Activated naive CD4-positive, alpha-beta T cell treated with anti-CD3 and anti-CD28 coated beads, Interleukin-2, amount 10 ng/mL, durations not matched to agents 7 days and 5 days (primary cell): ENCODE results near the gene SAMM50.

Source experiments
- CTCF ChIA-PET: fragments of 350-600 bp; sonication (Branson Sonifier 250); formaldehyde crosslinking; loops from one replicate; lab custom pipeline; 2021; ENCODE audit warnings: antibody characterized with exemption; lab: Charles Lee
- DNase-seq: peaks from one replicate; pipeline ENCODE4 v3.0.0-alpha.2; 2020
- H3K27ac Mint-ChIP-seq: one replicate; pipeline ENCODE4 v1.8.0; 2021; ENCODE audit warnings: mild to moderate bottlenecking, moderate library complexity, mixed read lengths
- H3K27me3 Mint-ChIP-seq: one replicate; pipeline ENCODE4 v1.8.0; 2021; ENCODE audit warnings: mild to moderate bottlenecking, mixed read lengths
- H3K36me3 Mint-ChIP-seq: one replicate; pipeline ENCODE4 v1.8.0; 2021; ENCODE audit warnings: mixed read lengths
- H3K4me1 Mint-ChIP-seq: one replicate; pipeline ENCODE4 v1.8.0; 2021; ENCODE audit warnings: mixed read lengths
- H3K4me3 Mint-ChIP-seq: one replicate; pipeline ENCODE4 v1.8.0; 2021; ENCODE audit warnings: mild to moderate bottlenecking, moderate library complexity, mixed read lengths
- H3K9me3 Mint-ChIP-seq: one replicate; pipeline ENCODE4 v1.8.0; 2021; ENCODE audit warnings: mixed read lengths

SAMM50 gene

DNA sequence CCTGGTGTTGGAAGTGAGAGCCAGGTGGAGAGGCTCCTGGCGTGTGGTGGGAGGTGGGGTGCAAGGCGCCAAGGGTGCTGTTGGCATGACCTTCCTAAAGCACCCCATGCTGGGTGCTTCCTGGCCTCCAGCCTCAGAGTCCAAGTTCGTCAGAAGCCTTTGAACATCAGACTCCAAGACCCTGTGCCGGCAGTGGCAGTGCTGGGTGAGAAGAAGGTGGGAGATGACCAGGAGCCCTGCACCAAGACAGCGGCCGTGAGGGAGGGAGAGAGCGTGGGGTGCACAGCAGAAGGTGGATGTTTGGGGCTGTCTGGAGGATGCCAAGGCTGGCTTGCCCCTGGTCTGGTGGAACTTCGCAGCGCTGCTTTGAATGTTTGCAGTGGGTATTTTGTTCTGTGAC lies 39.2 kb downstream of the SAMM50 start:
- Mint-ChIP-seq H3K27ac (peak overlapping the region; percentile 67), H3K4me1 (peaks cover 33% of the 10 kb centered on the region), H3K36me3 (peaks cover 61% of the 10 kb centered on the region), H3K27me3 (no peaks in the 10 kb centered on the region), H3K9me3 (no peaks in the 10 kb centered on the region), H3K4me3 (peak overlapping the region; percentile 8)
- CTCF ChIA-PET: interaction anchor here (0.9 to 5.2 kb wide), 10 partner anchors 17 to 631 kb away, joined by 3 to 168 read pairs (median 5); partner anchors contain the start of gene PARVG
- no peak for DNase-seq

DNA sequence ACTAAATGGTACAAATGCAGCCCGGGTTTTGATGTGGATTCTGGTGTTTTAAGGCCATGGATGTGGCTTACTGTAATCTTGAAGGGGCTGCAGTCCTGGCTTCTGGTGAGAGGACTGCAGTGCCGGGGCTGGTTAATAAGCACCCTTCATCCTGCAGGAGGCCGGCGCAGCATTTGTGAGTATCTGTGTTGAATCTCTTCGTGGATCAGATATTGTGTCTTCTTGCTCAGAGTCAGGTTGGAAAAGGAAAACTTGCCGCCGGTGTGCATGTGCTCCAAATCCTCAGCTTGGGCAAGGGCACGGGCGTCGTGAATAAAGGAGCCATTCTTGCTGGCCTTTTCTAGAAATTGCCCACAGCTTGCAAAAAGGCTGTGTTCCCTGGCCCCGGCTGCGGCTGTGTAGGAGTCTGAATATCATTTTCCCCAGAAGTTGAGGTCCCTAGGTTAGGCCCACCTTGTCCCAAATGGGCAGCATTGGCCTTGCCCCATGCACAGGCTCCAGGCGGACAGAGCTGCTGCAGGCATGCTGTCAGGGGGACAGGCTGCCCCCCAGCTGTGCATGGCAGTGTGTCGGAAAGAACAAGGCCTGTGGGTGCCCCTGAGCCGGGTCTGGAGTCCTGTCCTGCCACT lies 39.9 kb downstream of the SAMM50 start:
- Mint-ChIP-seq H3K36me3 (peaks cover 59% of the 10 kb centered on the region), H3K9me3 (no peaks in the 10 kb centered on the region), H3K27me3 (no peaks in the 10 kb centered on the region), H3K4me1 (peaks cover 33% of the 10 kb centered on the region), H3K27ac (peak overlapping the region; percentile 67), H3K4me3 (peak overlapping the region; percentile 83)
- DNase-seq: no peak
- CTCF ChIA-PET: interaction anchor here (0.9 to 5.2 kb wide), 6 partner anchors 13 to 631 kb away, joined by 3 to 168 read pairs (median 3); no protein-coding TSS in a partner anchor

DNA sequence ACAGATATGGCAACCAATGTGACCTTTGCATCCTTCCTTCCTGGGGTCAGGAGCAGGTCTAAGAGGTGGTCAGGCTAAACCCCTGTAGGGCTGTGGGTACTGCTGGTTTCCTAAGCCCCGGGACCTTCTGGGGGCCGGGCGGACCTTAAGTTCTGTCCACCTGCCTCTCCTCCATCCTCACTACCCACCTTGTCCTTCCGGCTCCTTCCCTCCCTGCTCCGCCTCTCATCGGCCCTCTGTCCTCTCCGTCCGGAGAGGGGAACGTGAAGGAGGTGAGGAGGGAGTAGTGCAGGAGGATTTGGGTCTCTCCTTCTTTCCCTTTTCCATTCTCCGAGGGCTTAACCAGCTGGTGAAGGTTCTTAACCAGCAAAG lies 40.5 kb downstream of the SAMM50 start:
- H3K4me3 Mint-ChIP-seq: peak overlapping the region; percentile 83
- H3K27me3 Mint-ChIP-seq: no peaks in the 10 kb centered on the region
- CTCF ChIA-PET: interaction anchor here (0.9 to 5.2 kb wide), 4 partner anchors 13 to 572 kb away, joined by 3 to 168 read pairs (median 3); no protein-coding TSS in a partner anchor
- H3K4me1 Mint-ChIP-seq: peaks cover 33% of the 10 kb centered on the region
- peak overlapping the region; percentile 85 for H3K27ac Mint-ChIP-seq
- peaks cover 56% of the 10 kb centered on the region for H3K36me3 Mint-ChIP-seq
- no peaks in the 10 kb centered on the region for H3K9me3 Mint-ChIP-seq
- no peak for DNase-seq

DNA sequence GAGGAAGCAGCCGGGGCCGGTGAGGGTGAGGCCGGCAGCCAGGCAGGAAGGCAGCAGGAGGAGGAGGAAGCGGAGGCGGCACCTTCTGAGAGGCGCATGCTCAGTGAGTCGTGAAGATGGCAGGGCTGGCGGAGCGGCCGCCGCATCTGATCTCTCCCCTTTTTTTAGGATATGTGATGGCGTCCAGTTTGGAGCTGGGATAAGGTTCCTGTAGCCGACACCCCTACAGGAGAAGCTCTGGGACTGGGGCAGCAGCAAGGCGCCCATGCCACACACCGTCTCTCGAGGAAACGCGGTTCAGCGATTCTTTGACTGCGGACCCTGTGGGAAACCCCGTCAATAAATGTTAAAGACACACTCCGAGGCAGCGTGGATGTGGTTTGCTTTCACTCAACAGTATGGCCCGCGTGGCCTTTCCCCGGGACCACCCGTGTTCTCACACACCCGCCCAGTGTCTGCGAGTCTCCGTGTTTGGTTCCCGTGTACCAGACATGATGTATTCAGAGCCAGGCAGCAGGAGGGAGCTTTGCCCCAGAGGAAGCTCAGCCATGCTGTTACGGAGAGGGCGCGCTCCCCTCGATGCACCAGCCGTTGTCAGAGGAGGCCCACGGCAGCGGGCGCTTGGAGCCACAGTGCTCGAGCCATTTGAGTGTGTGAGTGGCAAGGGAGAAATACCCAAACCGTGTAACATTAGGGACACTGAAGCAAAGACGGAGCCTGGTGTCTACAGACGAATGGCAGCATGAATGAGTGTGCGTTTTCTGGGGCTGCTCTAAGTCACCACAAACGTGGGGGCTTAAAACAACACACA lies 41.1 kb downstream of the SAMM50 start:
- Mint-ChIP-seq H3K4me3 (peak overlapping the region; percentile 83), H3K27ac (peak overlapping the region; percentile 85), H3K9me3 (no peaks in the 10 kb centered on the region), H3K36me3 (peaks cover 53% of the 10 kb centered on the region), H3K27me3 (no peaks in the 10 kb centered on the region), H3K4me1 (peaks cover 33% of the 10 kb centered on the region)
- CTCF ChIA-PET: interaction anchor here (1.5 to 5.2 kb wide), 2 partner anchors 14 to 88 kb away, joined by 3 to 168 read pairs; no protein-coding TSS in a partner anchor
- DNase-seq: peak; percentile 82

DNA sequence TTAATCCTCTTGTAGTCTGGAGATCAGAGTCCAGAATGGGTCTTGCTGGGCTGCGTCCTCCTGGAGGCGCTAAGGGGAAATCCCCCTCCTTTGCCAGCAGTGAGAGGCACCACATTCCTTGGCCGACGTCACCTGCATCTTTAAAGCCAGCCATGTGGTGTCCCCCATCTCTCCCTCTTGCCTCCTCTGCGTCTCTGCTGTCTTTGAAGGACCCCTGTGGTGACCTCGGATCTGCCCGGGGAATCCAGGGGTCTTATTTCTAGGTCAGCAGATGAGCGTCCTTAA lies 41.7 kb downstream of the SAMM50 start:
- H3K4me3 Mint-ChIP-seq: peak overlapping the region; percentile 83
- H3K27ac Mint-ChIP-seq: no peak overlapping the region
- no peaks in the 10 kb centered on the region for H3K27me3 Mint-ChIP-seq
- H3K36me3 Mint-ChIP-seq: peaks cover 49% of the 10 kb centered on the region
- CTCF ChIA-PET: interaction anchor here (5.2 kb wide), 1 partner anchor 88 kb away, joined by 168 read pairs; no protein-coding TSS in a partner anchor
- DNase-seq: no peak
- no peaks in the 10 kb centered on the region for H3K9me3 Mint-ChIP-seq
- peaks cover 33% of the 10 kb centered on the region for H3K4me1 Mint-ChIP-seq

GRCh38 chr22:43998679-43999264 lies 43.5 kb downstream of the SAMM50 start:
- no peak for DNase-seq
- Mint-ChIP-seq H3K27ac (peak overlapping the region; percentile 37), H3K4me3 (no peak overlapping the region), H3K27me3 (no peaks in the 10 kb centered on the region), H3K36me3 (peaks cover 35% of the 10 kb centered on the region), H3K9me3 (no peaks in the 10 kb centered on the region), H3K4me1 (peaks cover 27% of the 10 kb centered on the region)
- CTCF ChIA-PET: interaction anchor here (1.7 kb wide), 1 partner anchor 86 kb away, joined by 4 read pairs; no protein-coding TSS in a partner anchor

DNA sequence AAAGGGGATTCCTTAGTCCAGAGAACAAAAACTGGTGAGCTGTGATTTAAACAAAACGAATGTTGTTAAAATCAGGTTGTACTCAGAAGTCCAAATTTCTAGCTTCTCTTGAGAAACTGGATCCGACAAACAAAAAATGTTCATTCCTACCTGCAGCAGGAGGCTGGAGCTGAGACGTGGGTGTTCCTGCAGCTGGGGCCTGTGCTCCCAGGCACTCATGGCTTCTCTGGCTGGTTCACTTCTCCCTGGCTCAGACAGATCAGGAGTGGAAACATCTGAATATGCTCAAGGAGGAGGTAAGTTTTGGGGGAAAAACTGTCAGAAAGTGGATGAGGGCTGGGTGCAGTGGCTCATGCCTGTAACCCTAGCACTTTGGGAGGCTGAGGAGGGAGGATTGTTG lies 44.1 kb downstream of the SAMM50 start:
- no peak overlapping the region for H3K4me3 Mint-ChIP-seq
- H3K9me3 Mint-ChIP-seq: no peaks in the 10 kb centered on the region

DNA sequence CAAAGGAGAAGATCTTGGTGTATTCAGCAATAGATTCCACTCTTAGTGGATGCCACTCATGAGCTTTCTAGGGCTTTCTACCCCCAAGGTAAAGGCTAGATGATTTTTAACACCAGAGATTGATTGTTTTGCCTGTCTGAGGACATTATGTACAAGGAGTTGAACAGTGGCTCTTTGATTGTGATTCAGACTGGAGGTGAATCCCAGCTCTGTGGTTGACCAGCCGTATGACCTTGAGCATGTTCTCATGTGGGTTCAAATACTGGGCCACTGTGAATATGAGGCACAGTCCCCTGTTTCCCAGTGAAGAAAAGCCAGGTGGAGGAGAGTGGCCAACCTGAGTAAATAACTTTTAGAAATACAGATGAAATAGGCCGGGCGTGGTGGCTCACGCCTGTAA lies 44.9 kb downstream of the SAMM50 start:
- H3K9me3 Mint-ChIP-seq: no peaks in the 10 kb centered on the region
- DNase-seq: no peak
- peaks cover 28% of the 10 kb centered on the region for H3K36me3 Mint-ChIP-seq

More for the DNA sequence above, 44.1 kb downstream of the SAMM50 start:
- CTCF ChIA-PET: interaction anchor here (1.7 kb wide), 1 partner anchor 85 kb away, joined by 4 read pairs; no protein-coding TSS in a partner anchor
- Mint-ChIP-seq H3K4me1 (peaks cover 26% of the 10 kb centered on the region), H3K27ac (no peak overlapping the region), H3K36me3 (peaks cover 34% of the 10 kb centered on the region), H3K27me3 (no peaks in the 10 kb centered on the region)
- DNase-seq: no peak

DNA sequence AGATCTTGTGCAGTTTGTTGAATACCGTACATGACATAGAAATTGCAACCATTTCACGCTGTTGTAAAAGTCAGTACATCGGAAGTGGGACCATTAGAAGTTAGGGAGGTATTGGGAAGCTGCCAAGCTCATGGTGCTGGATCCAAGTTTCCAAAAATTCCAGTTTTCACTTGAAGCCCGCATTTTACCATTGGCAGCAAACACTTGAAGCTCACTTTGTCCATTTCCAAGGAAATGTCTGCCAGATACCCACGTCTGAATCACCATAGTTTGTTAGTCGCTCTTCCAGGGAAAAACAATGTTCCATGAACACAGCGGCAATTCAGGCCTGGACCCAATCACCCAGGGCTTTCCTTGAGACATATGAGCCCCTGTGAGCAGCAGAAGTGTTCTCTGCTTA lies 46.3 kb downstream of the SAMM50 start:
- no peak for DNase-seq
- H3K27me3 Mint-ChIP-seq: no peaks in the 10 kb centered on the region
- H3K9me3 Mint-ChIP-seq: no peaks in the 10 kb centered on the region
- CTCF ChIA-PET: interaction anchor here (1.2 to 2.3 kb wide), 2 partner anchors 8 to 84 kb away, joined by 5 to 10 read pairs; no protein-coding TSS in a partner anchor
- no peak overlapping the region for H3K27ac Mint-ChIP-seq
- H3K36me3 Mint-ChIP-seq: peaks cover 19% of the 10 kb centered on the region
- peaks cover 6% of the 10 kb centered on the region for H3K4me1 Mint-ChIP-seq
- H3K4me3 Mint-ChIP-seq: no peak overlapping the region

More for the DNA sequence above, 44.9 kb downstream of the SAMM50 start:
- Mint-ChIP-seq H3K4me1 (peaks cover 19% of the 10 kb centered on the region), H3K4me3 (no peak overlapping the region), H3K27ac (no peak overlapping the region), H3K27me3 (no peaks in the 10 kb centered on the region)
- CTCF ChIA-PET: no interaction called here

- Mint-ChIP-seq H3K4me1 (no peaks in the 10 kb centered on the region), H3K4me3 (no peak overlapping the region), H3K27ac (no peak overlapping the region), H3K27me3 (no peaks in the 10 kb centered on the region), H3K36me3 (peaks cover 14% of the 10 kb centered on the region), H3K9me3 (no peaks in the 10 kb centered on the region)
- no peak for DNase-seq
- CTCF ChIA-PET: interaction anchor here (0.7 to 2.3 kb wide), 3 partner anchors 9 to 442 kb away, joined by 3 to 10 read pairs (median 5); no protein-coding TSS in a partner anchor
These were observed 47.1 kb downstream of the SAMM50 start for GRCh38 chr22:44002324-44002723.

DNA sequence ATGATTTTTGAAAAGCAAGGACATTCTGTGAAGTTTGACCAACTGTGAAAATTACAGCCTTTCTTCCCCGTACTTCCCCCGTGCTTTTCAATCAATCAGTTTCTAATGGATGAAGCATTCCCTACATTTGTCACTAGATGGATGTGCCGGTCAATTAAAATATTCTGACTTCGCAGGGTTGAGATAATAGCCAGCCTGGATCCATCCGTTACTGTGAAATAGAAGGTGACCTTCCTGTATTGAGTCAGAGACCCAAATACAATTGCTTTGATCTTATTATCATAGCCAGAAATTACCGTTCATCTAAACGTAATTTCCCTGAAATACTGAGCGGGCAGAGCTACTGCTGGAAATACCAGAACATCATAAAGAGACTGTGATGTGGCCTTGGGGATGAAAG lies 47.8 kb downstream of the SAMM50 start:
- H3K27me3 Mint-ChIP-seq: no peaks in the 10 kb centered on the region
- H3K4me1 Mint-ChIP-seq: no peaks in the 10 kb centered on the region
- H3K4me3 Mint-ChIP-seq: no peak overlapping the region
- no peak for DNase-seq
- no peaks in the 10 kb centered on the region for H3K9me3 Mint-ChIP-seq
- peaks cover 12% of the 10 kb centered on the region for H3K36me3 Mint-ChIP-seq
- H3K27ac Mint-ChIP-seq: no peak overlapping the region
- CTCF ChIA-PET: interaction anchor here (2.3 kb wide), 1 partner anchor 10 kb away, joined by 10 read pairs; no protein-coding TSS in a partner anchor

- H3K9me3 Mint-ChIP-seq: no peaks in the 10 kb centered on the region
- peaks cover 9% of the 10 kb centered on the region for H3K36me3 Mint-ChIP-seq
- no peaks in the 10 kb centered on the region for H3K4me1 Mint-ChIP-seq
- CTCF ChIA-PET: interaction anchor here (1.4 to 2.3 kb wide), 2 partner anchors 10 kb away, joined by 7 to 10 read pairs; no protein-coding TSS in a partner anchor
- no peaks in the 10 kb centered on the region for H3K27me3 Mint-ChIP-seq
- H3K4me3 Mint-ChIP-seq: no peak overlapping the region
- H3K27ac Mint-ChIP-seq: no peak overlapping the region
- no peak for DNase-seq
These were observed 48.3 kb downstream of the SAMM50 start for GRCh38 chr22:44003405-44004103.

DNA sequence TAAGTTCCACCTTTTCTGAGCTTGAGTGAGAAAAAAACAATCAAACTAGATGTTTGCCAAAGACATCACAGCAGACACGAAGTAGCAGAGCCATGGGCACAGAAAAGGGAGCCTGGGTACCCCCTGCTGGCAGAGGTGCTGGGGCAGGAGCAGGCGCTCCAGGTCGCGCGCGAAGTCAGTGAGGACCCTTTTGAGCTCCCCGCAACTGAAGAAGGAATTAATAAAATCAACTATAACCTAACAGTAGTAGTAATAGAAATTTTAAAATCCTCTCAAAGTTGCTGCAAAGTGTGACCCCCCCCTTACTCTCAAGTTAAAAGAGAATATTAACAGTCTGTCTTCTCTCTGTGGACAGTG lies 48.8 kb downstream of the SAMM50 start:
- no peak for DNase-seq
- H3K36me3 Mint-ChIP-seq: peaks cover 3% of the 10 kb centered on the region
- no peaks in the 10 kb centered on the region for H3K27me3 Mint-ChIP-seq
- H3K4me3 Mint-ChIP-seq: no peak overlapping the region
- no peaks in the 10 kb centered on the region for H3K4me1 Mint-ChIP-seq
- CTCF ChIA-PET: interaction anchor here (0.6 to 1.4 kb wide), 2 partner anchors 11 to 83 kb away, joined by 4 to 7 read pairs; no protein-coding TSS in a partner anchor
- no peak overlapping the region for H3K27ac Mint-ChIP-seq
- no peaks in the 10 kb centered on the region for H3K9me3 Mint-ChIP-seq
